ENCODE results near the gene COTL1.
"Not testable (repeated sequence)": the region's sequence is repeated elsewhere in the genome, so short reads cannot be mapped to it uniquely, and the experiment has no call there.

COTL1 gene

DNA sequence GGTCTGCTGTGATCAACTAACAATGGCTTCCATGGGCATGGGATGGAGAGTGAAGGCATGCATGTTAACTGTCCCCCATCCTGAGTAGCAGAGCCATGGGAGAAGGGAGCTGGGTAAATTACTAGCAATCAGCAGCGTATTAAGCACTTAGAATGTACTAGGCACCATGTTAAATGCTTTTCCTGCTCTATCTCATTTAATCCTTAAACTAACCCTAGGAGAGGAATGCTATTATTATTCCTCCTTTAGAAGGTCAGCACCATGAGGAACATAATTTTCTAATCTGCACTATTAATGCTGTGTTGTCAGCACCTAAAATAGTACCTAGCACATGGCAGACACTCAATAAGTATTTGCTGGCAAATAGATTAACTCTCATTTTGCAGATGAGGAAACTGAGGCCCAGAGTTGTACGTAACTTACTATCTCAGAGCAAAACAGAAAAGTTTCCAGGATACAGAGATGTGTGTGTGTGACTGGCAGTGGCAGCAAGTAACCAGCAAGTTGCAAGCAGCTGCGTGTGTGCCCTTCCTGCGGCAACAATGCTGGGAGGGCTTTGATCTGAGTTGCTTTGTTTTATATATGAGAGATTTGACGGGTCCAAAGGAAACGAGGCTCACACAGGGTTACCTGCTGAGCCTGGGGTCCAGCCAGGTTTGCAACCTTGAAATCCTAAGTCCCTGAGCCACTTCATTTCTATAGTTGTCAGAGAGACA lies 23.9 kb upstream of the COTL1 start:
- no peak for DNase-seq

DNA sequence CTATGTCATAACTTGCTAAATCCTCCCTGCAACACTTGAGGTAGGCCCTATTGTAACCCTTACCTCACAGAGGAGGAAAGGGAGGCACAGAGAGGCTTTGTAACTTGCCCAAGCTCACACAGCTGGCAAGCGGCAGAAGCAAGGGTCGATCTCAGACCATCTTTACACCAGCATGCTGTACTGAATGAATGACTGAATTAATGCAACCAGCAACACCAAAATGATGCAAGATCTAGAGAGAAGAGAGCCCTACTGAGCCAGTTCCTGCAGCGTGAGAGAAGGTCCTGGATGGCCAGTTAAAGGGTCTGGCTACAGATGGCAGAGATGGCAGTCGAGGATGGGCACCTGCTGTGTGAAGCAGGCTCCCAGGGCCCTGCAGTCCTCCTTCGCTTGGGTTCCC lies 22.3 kb upstream of the COTL1 start:
- DNase-seq: no peak

DNA sequence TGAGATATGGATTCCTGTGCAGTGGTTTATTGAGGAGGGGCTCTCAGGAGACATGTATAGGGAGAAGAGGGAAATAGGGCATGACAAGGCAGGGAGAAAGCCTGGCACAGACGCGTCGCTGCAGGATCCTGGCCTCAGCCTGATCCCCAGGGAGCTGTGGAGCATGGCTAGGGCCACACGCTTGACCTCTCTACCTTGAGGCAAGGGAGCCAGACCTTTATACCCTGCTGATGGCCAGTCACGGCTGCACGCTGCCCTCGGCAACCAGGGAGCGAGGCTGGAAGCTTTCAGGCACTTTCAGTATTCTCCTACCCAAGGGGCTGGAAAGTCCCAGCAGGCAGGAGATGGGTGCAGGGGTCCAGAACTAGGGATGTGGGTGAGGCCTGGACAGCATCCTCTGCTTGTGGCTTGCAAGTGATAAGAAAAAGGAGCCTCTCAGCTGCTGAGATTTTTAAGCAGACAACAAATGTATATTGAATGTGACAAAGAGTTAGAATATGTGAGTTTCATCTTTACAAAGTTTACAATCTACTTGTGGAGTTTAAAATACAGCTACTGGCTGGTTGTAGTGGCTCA lies 20.4 kb upstream of the COTL1 start:
- no peak for DNase-seq

DNA sequence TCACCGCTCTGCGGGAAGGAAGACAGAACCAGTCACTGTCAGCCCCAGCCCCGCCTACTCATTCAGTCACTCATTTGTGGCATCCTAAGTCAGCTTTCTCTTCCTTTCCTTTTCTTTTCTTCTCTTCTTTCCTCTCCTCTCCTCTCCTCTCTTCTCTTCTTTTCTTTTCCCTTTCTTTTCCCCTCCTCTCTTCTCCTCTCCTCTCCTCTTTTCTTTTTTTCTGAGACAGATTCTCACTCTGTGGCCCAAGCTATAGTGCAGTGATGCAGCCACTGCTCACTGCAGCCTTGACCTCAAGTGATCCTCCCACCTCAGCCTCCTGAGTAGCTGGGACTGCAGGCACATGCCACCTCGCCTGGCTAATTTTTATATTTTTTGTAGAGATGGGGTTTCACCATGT lies 19.8 kb upstream of the COTL1 start:
- no peak for DNase-seq

DNA sequence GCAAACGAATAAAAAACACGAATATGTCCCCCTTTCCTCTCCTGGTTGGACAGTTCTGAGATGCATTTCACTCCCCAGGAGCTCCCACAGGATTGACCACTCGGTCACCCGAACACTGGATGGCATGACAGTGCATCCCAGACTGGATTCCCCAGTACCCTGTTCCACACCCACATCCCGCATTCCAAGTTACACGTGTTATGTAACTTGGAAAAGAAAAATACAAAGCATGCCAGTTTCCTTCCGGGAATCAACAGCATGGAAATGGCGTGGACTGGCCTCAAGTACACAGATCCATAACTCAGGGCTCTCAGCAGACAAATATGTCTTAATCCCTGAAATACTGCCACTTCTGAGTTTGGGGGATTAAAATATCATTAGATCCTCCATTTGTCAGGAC lies 17.8 kb upstream of the COTL1 start:
- no peak for DNase-seq

DNA sequence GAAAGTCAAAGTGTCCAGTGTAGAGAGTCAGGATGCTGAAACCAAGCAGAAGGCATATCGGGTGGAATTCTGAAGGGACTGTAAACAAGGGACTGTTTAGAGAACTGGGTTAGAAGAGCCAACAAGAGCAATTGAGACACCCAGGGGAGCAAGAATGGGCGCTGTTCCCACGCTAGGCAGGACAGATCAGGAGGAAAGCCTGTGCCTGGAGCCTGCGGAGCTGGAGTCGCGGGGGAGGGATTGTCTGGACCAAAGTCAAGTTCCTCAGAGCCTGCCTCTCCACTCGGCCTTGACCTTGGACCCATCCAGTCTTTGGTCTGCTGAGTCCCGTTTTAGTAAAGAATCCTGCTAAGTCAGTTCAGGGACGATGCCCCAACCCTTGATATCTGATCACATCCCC lies 15.7 kb upstream of the COTL1 start:
- no peak for DNase-seq

DNA sequence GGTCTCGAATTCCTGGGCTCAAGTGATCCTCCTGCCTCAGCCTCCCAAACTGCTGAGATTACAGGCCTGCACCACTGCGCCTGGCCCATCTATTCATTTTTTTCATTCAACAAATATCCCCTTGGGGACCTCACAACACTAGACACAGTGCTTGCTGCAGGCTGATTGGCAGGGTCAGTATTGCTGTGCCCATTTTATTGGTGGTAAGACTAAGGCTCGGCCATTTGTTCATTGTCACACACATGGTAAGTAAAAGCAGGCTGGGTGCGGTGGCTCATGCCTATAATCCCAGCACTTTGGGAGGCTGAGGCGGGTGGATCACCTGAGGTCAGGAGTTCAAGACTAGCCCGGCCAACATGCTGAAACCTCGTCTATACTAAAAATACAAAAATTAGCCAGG lies 15.0 kb upstream of the COTL1 start:
- not testable (repeated sequence) for DNase-seq

DNA sequence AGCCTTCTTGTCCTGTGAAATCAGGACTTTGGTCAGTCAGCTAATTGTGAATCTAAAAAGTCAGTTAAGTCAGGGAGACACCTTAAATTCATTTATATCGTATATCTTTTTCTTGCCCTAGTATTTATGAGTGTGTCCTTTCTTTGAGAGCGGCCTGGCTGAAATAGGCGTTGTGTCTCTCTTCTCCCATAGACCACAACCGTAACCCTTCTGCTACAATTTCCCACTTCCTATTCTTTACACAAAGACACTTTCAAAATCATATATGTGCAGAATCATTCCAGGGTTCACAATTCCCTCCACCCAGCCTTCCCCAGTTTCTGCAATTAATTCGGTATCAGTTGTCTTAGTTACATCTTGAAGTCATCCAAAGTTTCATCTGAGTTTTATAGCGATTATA lies 14.0 kb upstream of the COTL1 start:
- no peak for DNase-seq

DNA sequence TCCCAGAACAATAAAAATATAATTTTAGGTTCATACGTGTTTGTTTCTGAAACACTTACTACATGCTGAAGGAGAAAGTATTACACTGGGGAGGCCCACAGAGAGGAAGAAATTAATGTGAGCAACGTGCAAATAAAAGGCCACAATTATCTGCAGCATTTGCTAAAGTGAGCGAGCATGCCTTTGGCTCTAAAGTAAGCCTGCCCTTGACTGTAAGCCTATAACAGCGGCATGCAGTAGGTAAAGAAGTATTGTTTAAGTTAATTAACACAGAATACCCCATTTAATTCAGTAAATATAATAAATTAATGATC lies 13.2 kb upstream of the COTL1 start:
- DNase-seq: no peak

DNA sequence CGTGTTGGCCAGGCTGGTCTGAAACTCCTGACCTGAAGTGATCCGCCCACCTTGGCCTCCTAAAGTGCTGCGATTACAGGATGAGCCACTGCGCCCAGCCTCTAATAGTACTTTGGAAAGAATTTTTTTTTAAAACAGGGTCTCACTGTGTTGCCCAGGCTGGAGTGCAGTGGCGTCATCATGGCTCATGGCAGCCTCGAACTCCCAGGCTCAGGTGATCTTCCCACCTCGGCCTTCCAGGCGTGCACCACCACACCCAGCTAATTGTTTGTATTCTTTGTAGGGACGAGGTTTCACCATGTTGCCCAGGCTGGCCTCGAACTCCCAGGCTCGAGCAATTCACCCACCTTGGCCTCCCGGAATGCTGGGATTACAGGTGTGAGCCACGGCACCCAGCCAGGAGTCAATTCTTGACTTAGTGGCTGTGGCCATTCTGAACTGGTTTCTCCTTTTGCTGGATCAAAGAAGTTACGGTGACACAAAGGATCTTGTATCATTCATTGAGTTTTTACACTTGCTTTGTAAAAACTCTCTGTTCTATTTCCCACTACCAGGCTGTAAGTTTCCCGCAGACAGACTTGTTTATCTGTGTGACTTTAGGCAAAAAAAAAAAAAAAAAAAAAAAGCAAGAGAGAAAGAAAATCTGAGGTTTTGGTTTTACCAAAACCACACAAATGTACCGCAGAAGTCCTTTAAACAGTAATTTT lies 12.7 kb upstream of the COTL1 start:
- no peak for DNase-seq

DNA sequence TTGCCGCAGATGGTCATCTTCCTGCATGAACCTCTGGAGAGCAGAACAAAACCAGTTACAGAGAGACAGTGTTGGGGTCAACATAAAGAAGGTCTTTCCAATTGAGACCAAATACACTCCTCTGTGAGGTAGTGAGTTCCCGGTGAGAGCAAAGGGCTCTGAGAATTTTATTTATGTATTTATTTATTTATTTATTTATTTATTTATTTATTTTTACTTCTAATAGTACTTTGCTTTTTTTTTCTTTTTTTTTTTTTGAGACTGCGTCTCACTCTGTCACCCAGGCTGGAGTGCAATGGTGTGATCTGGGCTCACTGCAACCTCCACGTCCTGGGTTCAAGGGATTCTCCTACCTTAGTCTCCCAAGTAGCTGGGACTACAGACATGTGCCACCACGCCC lies 12.1 kb upstream of the COTL1 start:
- DNase-seq: no peak

DNA sequence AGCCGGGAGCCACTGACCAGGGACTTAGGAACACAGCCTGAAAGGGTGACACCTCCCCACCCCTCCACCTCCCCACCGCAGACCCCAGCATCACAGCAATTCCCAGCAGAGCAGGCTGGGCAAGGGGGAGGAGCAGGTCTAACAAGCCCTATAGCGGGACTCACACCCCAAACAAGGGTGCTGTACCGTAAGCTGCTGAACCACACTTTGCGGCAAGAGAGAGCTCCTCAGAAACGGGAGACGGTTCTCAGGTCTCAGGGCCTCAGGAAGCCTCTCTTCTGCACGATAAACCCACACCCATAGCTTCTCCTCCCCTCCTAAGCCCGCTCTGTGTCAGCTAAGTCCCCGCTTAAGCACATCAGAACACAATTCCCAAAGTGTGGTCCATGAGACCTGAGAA lies 11.7 kb upstream of the COTL1 start:
- no peak for DNase-seq

DNA sequence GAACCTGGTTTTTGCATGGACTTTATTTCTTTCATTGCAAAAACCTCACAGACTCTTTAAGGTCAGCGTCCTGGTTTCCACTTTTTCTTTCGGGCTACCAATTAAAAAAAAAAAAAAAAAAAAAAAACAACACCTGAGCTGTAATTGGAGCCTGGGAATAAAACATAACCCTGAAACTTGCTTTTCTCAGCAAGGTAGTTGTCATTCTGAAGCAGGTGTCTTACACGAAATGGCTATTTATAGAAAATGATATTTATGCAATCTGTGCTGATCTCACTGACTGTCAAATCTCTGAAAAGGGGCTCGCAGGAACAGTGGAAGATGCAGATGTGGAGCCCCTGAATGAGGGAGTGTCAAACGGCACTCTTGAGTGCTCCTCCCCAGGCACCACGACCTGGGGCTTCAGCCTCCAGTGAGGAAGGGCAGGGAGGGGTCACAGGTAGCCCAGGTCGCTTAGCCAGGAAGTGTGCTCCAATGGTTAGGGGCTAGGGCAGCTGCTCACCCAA lies 10.4 kb upstream of the COTL1 start:
- DNase-seq: no peak

DNA sequence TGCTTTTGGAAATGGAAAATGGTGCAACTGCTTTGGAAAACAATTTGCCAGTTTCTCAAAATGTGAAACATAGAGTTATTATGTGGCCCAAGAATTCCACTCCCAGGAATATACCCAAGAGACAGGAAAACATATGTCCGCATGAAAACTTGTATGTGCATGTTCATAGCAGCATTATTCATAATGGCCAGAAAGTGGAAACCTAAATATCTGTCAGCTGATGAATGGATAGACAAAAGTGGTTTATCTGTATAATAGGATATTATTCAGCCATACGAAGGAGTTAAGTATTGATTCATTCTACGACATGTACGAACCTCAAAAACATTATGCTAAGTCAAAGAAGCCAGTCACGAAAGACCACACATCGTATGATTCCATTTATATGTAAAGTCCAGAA lies 7.7 kb upstream of the COTL1 start:
- DNase-seq: no peak

DNA sequence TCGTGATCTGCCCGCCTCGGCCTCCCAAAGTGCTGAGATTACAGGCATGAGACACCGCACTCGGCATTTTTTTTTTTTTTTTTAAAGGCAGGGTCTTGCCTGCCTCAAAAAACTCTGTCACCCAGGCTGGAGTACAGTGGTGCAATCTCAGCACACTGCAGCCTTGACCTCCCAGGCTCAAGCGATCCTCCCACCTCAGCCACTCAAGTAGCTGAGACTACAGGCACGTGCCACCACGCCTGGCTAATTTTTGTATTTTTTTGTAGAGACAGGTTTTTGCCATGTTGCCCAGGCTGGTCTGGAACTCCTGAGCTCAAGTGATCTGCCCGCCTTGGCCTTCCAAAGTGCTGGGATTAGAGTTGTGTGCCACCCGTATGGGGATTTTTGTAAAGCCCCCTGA lies 3.0 kb upstream of the COTL1 start:
- DNase-seq: not testable (repeated sequence)

DNA sequence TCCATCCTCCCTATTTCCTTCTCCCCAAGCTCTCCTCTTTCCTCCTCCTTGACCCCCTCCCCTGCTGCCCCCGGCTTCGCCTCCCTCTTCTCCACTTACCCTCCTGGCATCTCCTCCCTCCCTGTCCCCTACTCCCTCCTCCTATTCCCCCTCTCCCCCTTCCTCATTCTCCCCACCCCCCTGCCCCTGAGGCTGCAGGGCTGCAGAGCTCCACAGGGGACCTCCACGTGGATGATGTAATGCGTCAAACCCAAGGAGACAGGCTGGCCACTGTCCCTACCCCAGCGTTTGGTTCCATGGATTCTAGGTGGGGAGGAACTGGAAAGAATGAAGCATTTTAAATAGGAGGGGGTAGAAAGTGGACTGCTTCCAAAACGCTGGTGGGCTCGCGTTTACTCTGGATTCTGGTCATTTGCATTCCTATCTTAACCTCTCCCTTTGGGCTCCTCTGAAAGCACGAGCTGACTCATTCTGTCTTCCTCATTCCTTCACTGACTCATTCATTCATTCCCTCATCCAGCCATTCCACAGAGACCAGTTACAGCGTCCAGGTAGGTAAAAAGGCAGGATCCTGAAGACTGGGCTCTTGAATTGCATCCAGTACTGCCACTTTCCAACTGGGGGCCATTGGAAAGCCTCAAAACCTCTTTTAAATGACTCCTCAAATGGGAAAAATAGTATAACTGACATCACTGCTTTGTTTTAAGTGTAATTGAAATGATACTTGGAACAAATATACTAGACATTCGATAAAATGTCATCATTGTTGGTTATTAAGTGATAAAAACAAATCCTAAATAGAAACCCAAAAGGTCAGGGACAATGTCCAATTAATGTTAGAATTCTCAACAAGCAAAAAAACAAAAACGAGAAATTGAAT lies 943 bp upstream of the COTL1 start:
- no peak for DNase-seq

DNA sequence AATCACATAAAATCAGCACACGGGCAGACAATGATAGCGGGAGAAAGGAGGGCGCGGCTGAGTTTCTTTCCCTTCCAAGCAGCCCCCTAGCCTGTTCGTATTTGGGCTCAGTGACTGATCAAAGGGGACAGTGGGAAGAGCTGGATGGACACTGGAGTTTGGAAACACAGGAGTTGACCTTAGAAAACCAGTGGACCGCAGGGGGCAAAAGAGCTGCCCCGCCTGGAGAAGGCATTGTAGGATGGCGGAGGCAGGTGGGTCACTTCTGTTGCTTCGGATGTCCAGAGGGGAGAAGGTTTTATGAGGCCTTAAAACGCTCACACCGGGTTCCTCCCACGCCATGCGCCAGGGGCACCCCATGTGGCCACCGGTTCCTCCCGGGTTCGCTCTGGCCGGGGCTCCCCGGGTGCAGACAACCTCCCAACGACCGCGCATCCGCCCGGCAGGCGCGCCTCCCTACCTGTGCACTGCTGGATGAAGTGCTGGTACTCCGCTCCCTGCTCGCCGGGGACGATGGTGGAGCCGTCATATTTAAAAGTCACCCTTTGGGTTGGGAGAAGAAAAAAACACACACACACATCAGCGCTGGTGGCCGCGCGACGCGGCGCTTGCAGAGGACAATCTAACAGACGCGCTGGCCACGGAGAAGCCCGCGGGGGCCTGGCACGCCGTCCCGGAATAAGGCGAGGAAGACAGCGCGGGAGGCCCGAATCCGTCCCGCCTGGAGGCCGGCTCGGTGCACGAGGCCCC lies 662 bp downstream of the COTL1 start:
- no peak for DNase-seq

DNA sequence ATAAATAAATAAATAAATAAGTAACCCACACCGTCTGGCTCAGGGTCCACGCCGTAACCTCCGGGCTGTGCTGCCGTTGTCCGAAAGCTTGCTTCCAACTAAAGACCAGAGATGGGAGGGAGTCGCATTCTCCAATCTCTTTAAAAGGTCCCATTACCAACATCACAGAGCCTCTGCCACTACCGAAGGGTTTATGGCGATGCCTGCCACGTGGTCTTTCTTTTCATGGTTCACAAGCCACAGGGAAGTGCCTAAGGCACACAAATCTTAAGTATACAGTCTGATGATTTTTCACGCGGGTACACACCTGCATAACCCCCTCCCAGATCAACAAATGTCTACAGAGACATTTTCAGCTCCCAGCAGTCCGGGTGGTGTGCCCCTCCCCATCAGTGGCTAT lies 1.4 kb downstream of the COTL1 start:
- no peak for DNase-seq

DNA sequence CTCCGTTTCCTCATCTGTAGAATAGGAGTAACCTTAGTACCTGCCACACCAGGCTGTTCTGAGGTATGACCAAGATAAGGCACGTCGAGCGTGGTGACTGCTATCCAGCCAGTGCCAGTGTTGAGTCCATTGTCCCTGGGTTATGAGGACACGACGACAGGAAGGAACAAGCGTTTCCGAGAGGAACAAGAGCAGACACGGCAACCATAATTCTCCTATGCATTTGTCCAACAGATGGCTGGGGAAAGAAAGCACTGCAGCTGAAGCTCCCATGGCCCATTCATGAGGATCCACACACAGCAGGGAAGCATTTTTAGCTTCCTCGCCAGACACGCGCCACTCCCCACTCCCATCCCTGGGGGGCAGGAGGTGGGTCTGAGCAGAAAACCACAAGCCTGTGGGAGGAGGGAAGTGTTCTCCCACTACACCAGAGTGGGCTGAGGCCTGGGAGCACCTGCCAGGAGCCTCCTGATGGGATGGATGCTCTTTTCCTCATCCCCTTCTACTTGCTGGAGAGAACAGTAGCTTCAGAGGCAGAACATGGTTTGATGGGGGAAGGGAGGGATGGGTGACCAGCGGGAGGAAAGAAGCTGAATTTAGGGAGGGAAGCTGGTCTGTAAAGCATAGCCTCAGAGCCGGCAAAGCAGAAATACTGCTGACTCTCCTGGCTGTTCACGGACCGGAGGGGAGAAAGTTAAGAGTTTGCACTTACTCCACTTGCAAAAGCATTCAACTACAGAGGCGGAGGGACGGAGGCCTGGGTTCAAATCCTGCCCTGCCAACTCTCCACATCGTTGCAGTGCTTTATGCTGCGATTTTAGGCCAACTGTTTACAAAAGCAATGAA lies 2.7 kb downstream of the COTL1 start:
- no peak for DNase-seq

DNA sequence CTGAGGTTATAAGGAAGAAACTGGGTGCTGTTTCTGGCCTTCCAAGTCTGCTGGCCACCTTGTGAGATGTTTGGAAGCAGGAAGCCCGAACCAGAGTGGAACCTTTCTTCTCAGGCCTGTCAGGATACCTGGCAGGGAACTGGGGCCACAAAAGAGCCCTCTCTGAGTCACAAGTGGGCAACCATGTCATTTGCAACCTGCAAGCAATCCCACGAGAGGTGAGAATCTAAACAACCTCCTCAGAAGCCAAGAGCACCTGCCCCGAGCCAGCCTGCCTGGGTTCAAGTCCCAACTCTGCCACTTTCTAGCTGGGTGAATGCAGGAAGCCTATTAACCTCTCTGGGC lies 3.3 kb downstream of the COTL1 start:
- DNase-seq: no peak

DNA sequence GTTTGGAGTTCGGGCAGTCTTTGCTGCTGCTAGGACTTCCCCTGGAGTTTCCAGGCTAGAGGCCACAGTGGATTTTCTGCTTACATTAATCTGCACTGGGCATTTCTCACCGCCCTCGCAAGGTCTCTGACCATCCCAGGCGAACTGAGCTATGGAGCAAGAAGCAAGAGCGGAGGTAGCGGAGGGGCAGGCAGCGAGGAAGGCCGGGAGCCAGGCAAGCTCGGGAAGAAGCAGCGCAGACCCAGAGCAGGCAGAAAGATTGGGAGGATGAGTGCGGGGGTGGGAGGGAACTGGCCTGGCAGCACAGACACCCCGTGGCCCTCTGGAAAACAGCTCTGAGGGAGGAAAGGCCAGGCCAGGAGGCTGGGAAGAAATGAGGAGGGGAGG lies 3.8 kb downstream of the COTL1 start:
- DNase-seq: no peak

Data from CD4-positive, alpha-beta T cell treated with Interleukin-17A for 1 hour (primary cell).